HEK293 (cell line): Measurements from ENCODE around the gene IGSF3.
"Not testable (repeated sequence)": the region's sequence is repeated elsewhere in the genome, so short reads cannot be mapped to it uniquely, and the experiment has no call there.

Source experiments
- CTCF ChIA-PET: fragments of 350-600 bp; formaldehyde crosslinking; extraction: SDS; loops from one replicate; lab custom pipeline; 2021; ENCODE audit warnings: antibody characterized with exemption; lab: Yijun Ruan, JAX
- POLR2A ChIA-PET: fragments of 300-600 bp; formaldehyde crosslinking; extraction: SDS; loops from one replicate; lab custom pipeline; 2020; ENCODE audit warnings: antibody characterized with exemption, inconsistent platforms; lab: Yijun Ruan, JAX
- H3K27ac ChIP-seq: fragments of 200-500 bp; sonication (Bioruptor generic); 2 replicates; pipeline ENCODE4 v1.5.1; 2014; ENCODE audit warnings: low read depth, low read length, control low read depth, inconsistent platforms; ENCODE audit errors: extremely low read depth
- H3K36me3 ChIP-seq, 2 experiments: fragments of 200-500 bp in 1 of 2; sonication (Bioruptor generic) in 1 of 2; 1 replicate in 1 of 2; 2 replicates in 1 of 2; pipeline ENCODE4 v1.5.1; 2014 to 2017; ENCODE audit warnings: inconsistent platforms in 2 of 2, low read length in 2 of 2; ENCODE audit not compliant: control insufficient read depth in 2 of 2, insufficient read depth in 1 of 2
- H3K4me1 ChIP-seq: fragments of 200-500 bp; sonication (Bioruptor generic); 2 replicates; pipeline ENCODE4 v1.5.1; 2014; ENCODE audit warnings: mild to moderate bottlenecking, low read length, inconsistent platforms; ENCODE audit not compliant: control insufficient read depth, insufficient read depth
- H3K4me3 ChIP-seq: 2 replicates; pipeline ENCODE4 v1.5.1; 2011; ENCODE audit warnings: low read depth, mild to moderate bottlenecking, control low read depth, low read length, moderate library complexity
- H3K9me3 ChIP-seq: fragments of 200-500 bp; sonication (Bioruptor generic); 2 replicates; pipeline ENCODE4 v1.5.1; 2014; ENCODE audit warnings: low read depth, low read length, inconsistent platforms; ENCODE audit not compliant: control insufficient read depth, insufficient read depth
- BCL11A ChIP-seq: fragments of 450-650 bp; formaldehyde crosslinking; IDR thresholded peaks from 2 replicates; pipeline ENCODE4 v1.5.1; 2016; ENCODE audit warnings: low read depth, missing biosample characterization, missing genetic modification characterization
- GLIS1 ChIP-seq: fragments of 450-650 bp; formaldehyde crosslinking; IDR thresholded peaks from 2 replicates; pipeline ENCODE4 v1.5.1; 2016; ENCODE audit warnings: missing biosample characterization, missing genetic modification characterization
- HOXC10 ChIP-seq: sonication (generic); formaldehyde crosslinking; IDR thresholded peaks from 2 replicates; pipeline ENCODE4 v1.8.1; 2023; ENCODE audit warnings: mild to moderate bottlenecking, missing genetic modification reagents
- KLF8 ChIP-seq: fragments of 450-650 bp; formaldehyde crosslinking; IDR thresholded peaks from 2 replicates; pipeline ENCODE4 v1.5.1; 2016; ENCODE audit warnings: missing biosample characterization, missing genetic modification characterization
- OSR2 ChIP-seq: fragments of 450-650 bp; formaldehyde crosslinking; IDR thresholded peaks from 2 replicates; pipeline ENCODE4 v1.5.1; 2016; ENCODE audit warnings: missing biosample characterization, missing genetic modification characterization
- OVOL3 ChIP-seq: fragments of 450-650 bp; formaldehyde crosslinking; IDR thresholded peaks from 2 replicates; pipeline ENCODE4 v1.5.1; 2016; ENCODE audit warnings: missing biosample characterization, missing genetic modification characterization
- RBAK ChIP-seq: fragments of 450-650 bp; formaldehyde crosslinking; IDR thresholded peaks from 2 replicates; pipeline ENCODE4 v1.5.1; 2016; ENCODE audit warnings: missing biosample characterization, missing genetic modification characterization
- YY1 ChIP-seq: fragments of 450-650 bp; formaldehyde crosslinking; IDR thresholded peaks from 2 replicates; pipeline ENCODE4 v1.5.1; 2018; ENCODE audit warnings: missing biosample characterization, missing genetic modification characterization
- ZBTB1 ChIP-seq: fragments of 450-650 bp; formaldehyde crosslinking; IDR thresholded peaks from 2 replicates; pipeline ENCODE4 v1.5.1; 2016; ENCODE audit warnings: missing biosample characterization, missing genetic modification characterization
- ZBTB21 ChIP-seq: fragments of 450-650 bp; formaldehyde crosslinking; IDR thresholded peaks from 2 replicates; pipeline ENCODE4 v1.5.1; 2017; ENCODE audit warnings: missing biosample characterization, missing genetic modification characterization
- ZEB2 ChIP-seq: fragments of 450-650 bp; formaldehyde crosslinking; IDR thresholded peaks from 2 replicates; pipeline ENCODE4 v1.5.1; 2016; ENCODE audit warnings: missing biosample characterization, missing genetic modification characterization
- ZFP69B ChIP-seq: fragments of 450-650 bp; formaldehyde crosslinking; IDR thresholded peaks from 2 replicates; pipeline ENCODE4 v1.5.1; 2016; ENCODE audit warnings: missing biosample characterization, missing genetic modification characterization
- ZNF169 ChIP-seq: fragments of 450-650 bp; formaldehyde crosslinking; IDR thresholded peaks from 2 replicates; pipeline ENCODE4 v1.5.1; 2016; ENCODE audit warnings: missing biosample characterization, missing genetic modification characterization
- ZNF19 ChIP-seq: fragments of 450-650 bp; formaldehyde crosslinking; IDR thresholded peaks from 2 replicates; pipeline ENCODE4; 2016; ENCODE audit warnings: missing biosample characterization, missing genetic modification characterization, low read depth
- ZNF2 ChIP-seq: fragments of 450-650 bp; formaldehyde crosslinking; IDR thresholded peaks from 2 replicates; pipeline ENCODE4 v1.5.1; 2016; ENCODE audit warnings: missing biosample characterization, missing genetic modification characterization
- ZNF221 ChIP-seq: fragments of 450-650 bp; formaldehyde crosslinking; IDR thresholded peaks from 2 replicates; pipeline ENCODE4 v1.5.1; 2017; ENCODE audit warnings: missing biosample characterization, missing genetic modification characterization, borderline replicate concordance
- ZNF239 ChIP-seq: fragments of 450-650 bp; formaldehyde crosslinking; IDR thresholded peaks from 2 replicates; pipeline ENCODE4 v1.5.1; 2016; ENCODE audit warnings: missing biosample characterization, missing genetic modification characterization
- ZNF311 ChIP-seq: fragments of 450-650 bp; formaldehyde crosslinking; IDR thresholded peaks from 2 replicates; pipeline ENCODE4 v1.5.1; 2017; ENCODE audit warnings: missing biosample characterization, missing genetic modification characterization, borderline replicate concordance
- ZNF488 ChIP-seq: fragments of 450-650 bp; formaldehyde crosslinking; IDR thresholded peaks from 2 replicates; pipeline ENCODE4 v1.5.1; 2016; ENCODE audit warnings: missing biosample characterization, missing genetic modification characterization
- ZNF501 ChIP-seq: fragments of 450-650 bp; formaldehyde crosslinking; IDR thresholded peaks from 2 replicates; pipeline ENCODE4 v1.5.1; 2016; ENCODE audit warnings: missing biosample characterization, missing genetic modification characterization
- ZNF549 ChIP-seq: fragments of 450-650 bp; IDR thresholded peaks from 2 replicates; pipeline ENCODE4 v1.5.1; 2018; ENCODE audit warnings: missing biosample characterization, missing genetic modification characterization, mild to moderate bottlenecking, inconsistent platforms, moderate library complexity
- ZNF561 ChIP-seq: fragments of 450-650 bp; IDR thresholded peaks from 2 replicates; pipeline ENCODE4 v1.5.1; 2018; ENCODE audit warnings: missing biosample characterization, missing genetic modification characterization, borderline replicate concordance
- ZNF624 ChIP-seq: fragments of 450-650 bp; formaldehyde crosslinking; IDR thresholded peaks from 2 replicates; pipeline ENCODE4 v1.5.1; 2017; ENCODE audit warnings: missing biosample characterization, missing genetic modification characterization
- ZNF670 ChIP-seq: fragments of 450-650 bp; formaldehyde crosslinking; IDR thresholded peaks from 2 replicates; pipeline ENCODE4 v1.5.1; 2016; ENCODE audit warnings: missing biosample characterization, missing genetic modification characterization, low read depth
- ZNF677 ChIP-seq: fragments of 450-650 bp; IDR thresholded peaks from 2 replicates; pipeline ENCODE4 v1.5.0; 2018; ENCODE audit warnings: missing biosample characterization, mild to moderate bottlenecking, missing genetic modification characterization, moderate library complexity
- ZNF785 ChIP-seq: fragments of 450-650 bp; formaldehyde crosslinking; IDR thresholded peaks from 2 replicates; pipeline ENCODE4 v1.5.1; 2016; ENCODE audit warnings: missing biosample characterization, missing genetic modification characterization
- ZSCAN5A ChIP-seq: fragments of 450-650 bp; formaldehyde crosslinking; IDR thresholded peaks from 2 replicates; pipeline ENCODE4 v1.5.1; 2016; ENCODE audit warnings: missing biosample characterization, missing genetic modification characterization
- TF ChIP-seq, protein P1 (sequence below): fragments of 450-650 bp; formaldehyde crosslinking; IDR thresholded peaks from 2 replicates; pipeline ENCODE4 v1.5.1; 2017; ENCODE audit warnings: missing biosample characterization, missing genetic modification characterization

The IGSF3 gene

GRCh38 chr1:116564426-116564825, 103.1 kb downstream of the IGSF3 start:
- Histone ChIP-seq H3K4me1 (no peaks in the 10 kb centered on the region), H3K9me3 (no peaks in the 10 kb centered on the region), H3K36me3 (no peaks in the 10 kb centered on the region), H3K4me3 (no peak overlapping the region), H3K27ac (no peak overlapping the region)
- ChIA-PET CTCF (interaction anchor here (0.6 kb wide), 1 partner anchor 160 kb away, joined by 3 read pairs; no protein-coding TSS in a partner anchor), POLR2A (no interaction called here)
- no peak for TF ChIP-seq OSR2
- no peak for TF ChIP-seq KLF8 (tag by site-specific recombination)
- no peak for TF ChIP-seq ZNF311
- no peak for TF ChIP-seq HOXC10
- TF ChIP-seq ZNF239 (tag by site-specific recombination), result no peak
- TF ChIP-seq ZNF488 (tag by site-specific recombination), result no peak
- TF ChIP-seq ZNF169 (tag by site-specific recombination), result no peak
- no peak for TF ChIP-seq ZBTB21 (tag by site-specific recombination)
- no peak for TF ChIP-seq ZNF501 (tag by site-specific recombination)
- TF ChIP-seq ZBTB1 (tag by site-specific recombination), result no peak
- no peak for TF ChIP-seq ZNF19
- no peak for TF ChIP-seq ZNF670
- TF ChIP-seq, protein P1, sequence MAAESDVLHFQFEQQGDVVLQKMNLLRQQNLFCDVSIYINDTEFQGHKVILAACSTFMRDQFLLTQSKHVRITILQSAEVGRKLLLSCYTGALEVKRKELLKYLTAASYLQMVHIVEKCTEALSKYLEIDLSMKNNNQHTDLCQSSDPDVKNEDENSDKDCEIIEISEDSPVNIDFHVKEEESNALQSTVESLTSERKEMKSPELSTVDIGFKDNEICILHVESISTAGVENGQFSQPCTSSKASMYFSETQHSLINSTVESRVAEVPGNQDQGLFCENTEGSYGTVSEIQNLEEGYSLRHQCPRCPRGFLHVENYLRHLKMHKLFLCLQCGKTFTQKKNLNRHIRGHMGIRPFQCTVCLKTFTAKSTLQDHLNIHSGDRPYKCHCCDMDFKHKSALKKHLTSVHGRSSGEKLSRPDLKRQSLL, result no peak
- TF ChIP-seq OVOL3 (tag by site-specific recombination), result no peak
- no peak for TF ChIP-seq ZNF2 (tag by site-specific recombination)
- no peak for TF ChIP-seq ZFP69B (tag by site-specific recombination)
- no peak for TF ChIP-seq RBAK

GRCh38 chr1:116562465-116562864, 105.1 kb downstream of the IGSF3 start:
- H3K4me3 ChIP-seq, H3K27ac ChIP-seq, CTCF ChIA-PET, POLR2A ChIA-PET, H3K36me3 ChIP-seq, H3K9me3 ChIP-seq, H3K4me1 ChIP-seq: not testable (repeated sequence)

DNA sequence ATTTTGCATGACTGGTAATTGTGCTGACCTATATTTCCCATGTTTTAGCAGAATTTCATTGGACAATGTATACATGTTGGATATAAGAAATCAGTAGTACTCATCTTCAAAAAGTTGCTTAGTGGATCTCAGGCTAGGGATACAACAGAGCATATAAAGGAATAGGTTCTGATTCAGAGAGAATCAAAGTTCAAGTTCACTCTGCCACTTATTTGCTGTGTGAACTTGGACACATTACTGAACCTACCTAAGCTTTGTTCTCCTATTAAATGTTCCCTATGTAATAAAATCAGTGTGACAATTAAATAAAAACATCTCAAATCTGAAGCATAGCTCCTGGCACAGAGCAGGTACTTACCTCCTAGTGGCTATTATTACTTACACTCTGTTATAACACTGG, 106.0 kb downstream of the IGSF3 start:
- POLR2A ChIA-PET, result no interaction called here
- TF ChIP-seq GLIS1 (tag by site-specific recombination) (no peak), ZNF549 (tag by site-specific recombination) (no peak), BCL11A (tag by site-specific recombination) (no peak), ZEB2 (no peak), ZNF677 (tag by site-specific recombination) (no peak), ZNF624 (tag by site-specific recombination) (no peak), ZNF561 (tag by site-specific recombination) (no peak), ZSCAN5A (no peak), YY1 (tag by site-specific recombination) (no peak), ZNF221 (tag by site-specific recombination) (no peak), ZNF785 (tag by site-specific recombination) (no peak)
- TF ChIP-seq, protein P1, result no peak
- no peaks in the 10 kb centered on the region for H3K36me3 ChIP-seq
- H3K4me3 ChIP-seq, result no peak overlapping the region
- H3K4me1 ChIP-seq, result no peaks in the 10 kb centered on the region; the same call in 1 of the 2 replicates
- H3K9me3 ChIP-seq, result no peaks in the 10 kb centered on the region
- no peak overlapping the region for H3K27ac ChIP-seq
- CTCF ChIA-PET, result no interaction called here
